ENCODE measurements around the gene TIMM10B. TPM values are rescaled to one million over a fixed set of nuclear protein-coding genes. Genes with fewer than 3 reads are reported as not detected.

TIMM10B gene
- polyA plus RNA-seq, 1 donor from 2014 or later: 24.9 TPM

DNA sequence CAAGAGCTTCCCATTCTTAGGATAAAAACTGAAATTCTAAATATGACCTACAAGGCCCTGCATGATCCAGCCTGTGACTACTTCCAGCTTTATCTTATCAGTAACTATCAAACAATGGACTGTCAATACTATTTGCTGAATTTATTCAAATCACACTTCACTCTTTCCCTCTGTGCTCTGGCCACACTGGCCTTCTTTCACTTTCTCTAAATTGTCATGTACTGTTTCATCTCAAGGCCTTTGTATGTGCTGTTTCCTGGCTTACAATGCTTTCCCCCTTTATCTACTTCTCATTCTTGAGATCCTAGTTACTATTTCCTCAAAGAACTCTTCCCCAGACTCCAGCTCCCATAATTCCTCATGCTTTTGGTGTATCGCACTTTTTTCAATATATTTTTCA, 5.6 kb downstream of the TIMM10B start:
- Histone ChIP-seq H2AFZ (ENCODE audit: low read depth, low read length) (no peak overlapping the region), H3K4me2 (ENCODE audit: low read length) (no peak overlapping the region), H3K4me3 (ENCODE audit: low read length) (no peak overlapping the region), H4K20me1 (ENCODE audit: insufficient read depth) (no peaks in the 10 kb centered on the region), H3K9ac (ENCODE audit: low read length) (no peak overlapping the region), H3K9me2 (ENCODE audit: insufficient read depth, low read length) (no peaks in the 10 kb centered on the region), H3K9me3 (ENCODE audit: low read length) (no peaks in the 10 kb centered on the region), H3K79me2 (replicated peaks; ENCODE audit: insufficient read depth, low read length) (peaks cover 10% of the 10 kb centered on the region), H3K36me3 (ENCODE audit: insufficient read depth, low read length) (no peaks in the 10 kb centered on the region), H3K27me3 (ENCODE audit: insufficient read depth, low read depth, low read length) (no peaks in the 10 kb centered on the region), H3K27ac (ENCODE audit: low read length) (no peak overlapping the region), H3F3A (ENCODE audit: insufficient read depth, low read length, poor library complexity, severe bottlenecking) (no peaks in the 10 kb centered on the region)
- TF ChIP-seq SMC3 (conservative IDR thresholded peaks at IDR 0.05; ENCODE audit: poor library complexity) (no peak), RAD21 (conservative IDR thresholded peaks at IDR 0.05) (no peak), POLR2AphosphoS5 (IDR thresholded peaks at IDR 0.05) (no peak), EP300 (conservative IDR thresholded peaks at IDR 0.05; ENCODE audit: poor library complexity, severe bottlenecking) (no peak), MXI1 (conservative IDR thresholded peaks at IDR 0.05; ENCODE audit: poor library complexity, severe bottlenecking) (no peak)
- TF ChIP-seq, protein P1, sequence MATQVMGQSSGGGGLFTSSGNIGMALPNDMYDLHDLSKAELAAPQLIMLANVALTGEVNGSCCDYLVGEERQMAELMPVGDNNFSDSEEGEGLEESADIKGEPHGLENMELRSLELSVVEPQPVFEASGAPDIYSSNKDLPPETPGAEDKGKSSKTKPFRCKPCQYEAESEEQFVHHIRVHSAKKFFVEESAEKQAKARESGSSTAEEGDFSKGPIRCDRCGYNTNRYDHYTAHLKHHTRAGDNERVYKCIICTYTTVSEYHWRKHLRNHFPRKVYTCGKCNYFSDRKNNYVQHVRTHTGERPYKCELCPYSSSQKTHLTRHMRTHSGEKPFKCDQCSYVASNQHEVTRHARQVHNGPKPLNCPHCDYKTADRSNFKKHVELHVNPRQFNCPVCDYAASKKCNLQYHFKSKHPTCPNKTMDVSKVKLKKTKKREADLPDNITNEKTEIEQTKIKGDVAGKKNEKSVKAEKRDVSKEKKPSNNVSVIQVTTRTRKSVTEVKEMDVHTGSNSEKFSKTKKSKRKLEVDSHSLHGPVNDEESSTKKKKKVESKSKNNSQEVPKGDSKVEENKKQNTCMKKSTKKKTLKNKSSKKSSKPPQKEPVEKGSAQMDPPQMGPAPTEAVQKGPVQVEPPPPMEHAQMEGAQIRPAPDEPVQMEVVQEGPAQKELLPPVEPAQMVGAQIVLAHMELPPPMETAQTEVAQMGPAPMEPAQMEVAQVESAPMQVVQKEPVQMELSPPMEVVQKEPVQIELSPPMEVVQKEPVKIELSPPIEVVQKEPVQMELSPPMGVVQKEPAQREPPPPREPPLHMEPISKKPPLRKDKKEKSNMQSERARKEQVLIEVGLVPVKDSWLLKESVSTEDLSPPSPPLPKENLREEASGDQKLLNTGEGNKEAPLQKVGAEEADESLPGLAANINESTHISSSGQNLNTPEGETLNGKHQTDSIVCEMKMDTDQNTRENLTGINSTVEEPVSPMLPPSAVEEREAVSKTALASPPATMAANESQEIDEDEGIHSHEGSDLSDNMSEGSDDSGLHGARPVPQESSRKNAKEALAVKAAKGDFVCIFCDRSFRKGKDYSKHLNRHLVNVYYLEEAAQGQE (IDR thresholded peaks at IDR 0.05; ENCODE audit: borderline replicate concordance): no peak

DNA sequence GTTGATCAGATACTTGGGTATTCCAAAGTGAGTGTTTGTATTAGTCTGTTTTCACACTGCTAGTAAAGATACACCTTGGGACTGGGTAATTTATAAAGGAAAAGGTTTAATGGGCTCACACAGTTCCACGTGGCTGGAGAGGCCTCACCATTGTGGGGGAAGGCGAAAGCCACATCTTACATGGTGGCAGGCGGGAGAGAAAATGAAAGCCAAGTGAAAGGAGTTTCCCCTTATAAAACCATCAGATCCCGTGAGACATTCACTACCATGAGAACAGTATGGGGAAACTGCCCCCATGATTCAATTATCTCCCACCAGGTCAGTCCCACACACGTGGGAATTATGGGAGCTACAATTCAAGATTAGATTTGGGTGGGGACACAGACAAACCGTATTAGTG, 7.0 kb downstream of the TIMM10B start:
- TF ChIP-seq, protein P2, sequence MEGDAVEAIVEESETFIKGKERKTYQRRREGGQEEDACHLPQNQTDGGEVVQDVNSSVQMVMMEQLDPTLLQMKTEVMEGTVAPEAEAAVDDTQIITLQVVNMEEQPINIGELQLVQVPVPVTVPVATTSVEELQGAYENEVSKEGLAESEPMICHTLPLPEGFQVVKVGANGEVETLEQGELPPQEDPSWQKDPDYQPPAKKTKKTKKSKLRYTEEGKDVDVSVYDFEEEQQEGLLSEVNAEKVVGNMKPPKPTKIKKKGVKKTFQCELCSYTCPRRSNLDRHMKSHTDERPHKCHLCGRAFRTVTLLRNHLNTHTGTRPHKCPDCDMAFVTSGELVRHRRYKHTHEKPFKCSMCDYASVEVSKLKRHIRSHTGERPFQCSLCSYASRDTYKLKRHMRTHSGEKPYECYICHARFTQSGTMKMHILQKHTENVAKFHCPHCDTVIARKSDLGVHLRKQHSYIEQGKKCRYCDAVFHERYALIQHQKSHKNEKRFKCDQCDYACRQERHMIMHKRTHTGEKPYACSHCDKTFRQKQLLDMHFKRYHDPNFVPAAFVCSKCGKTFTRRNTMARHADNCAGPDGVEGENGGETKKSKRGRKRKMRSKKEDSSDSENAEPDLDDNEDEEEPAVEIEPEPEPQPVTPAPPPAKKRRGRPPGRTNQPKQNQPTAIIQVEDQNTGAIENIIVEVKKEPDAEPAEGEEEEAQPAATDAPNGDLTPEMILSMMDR (IDR thresholded peaks at IDR 0.05; ENCODE audit: poor library complexity, severe bottlenecking): no peak
- no peak for TF ChIP-seq RAD21 (conservative IDR thresholded peaks at IDR 0.05)
- TF ChIP-seq EP300 (conservative IDR thresholded peaks at IDR 0.05; ENCODE audit: poor library complexity, severe bottlenecking): no peak
- no peak for TF ChIP-seq TAF1 (IDR thresholded peaks at IDR 0.05; ENCODE audit: low read depth)
- TF ChIP-seq, protein P1 (IDR thresholded peaks at IDR 0.05; ENCODE audit: borderline replicate concordance): no peak
- no peak for TF ChIP-seq POLR2AphosphoS5 (IDR thresholded peaks at IDR 0.05)
- no peak for TF ChIP-seq EZH2 (IDR thresholded peaks at IDR 0.05; ENCODE audit: borderline replicate concordance, insufficient read depth, low read length, poor library complexity, severe bottlenecking)
- no peak for TF ChIP-seq SMC3 (conservative IDR thresholded peaks at IDR 0.05; ENCODE audit: poor library complexity)
- no peak for TF ChIP-seq MXI1 (conservative IDR thresholded peaks at IDR 0.05; ENCODE audit: poor library complexity, severe bottlenecking)
- no peak overlapping the region for H3K4me2 ChIP-seq (ENCODE audit: low read length)
- no peaks in the 10 kb centered on the region for H3K9me3 ChIP-seq (ENCODE audit: low read length)
- H3K9ac ChIP-seq (ENCODE audit: low read length): no peak overlapping the region
- no peak overlapping the region for H2AFZ ChIP-seq (ENCODE audit: low read depth, low read length)
- no peaks in the 10 kb centered on the region for H4K20me1 ChIP-seq (ENCODE audit: insufficient read depth)
- no peaks in the 10 kb centered on the region for H3K79me2 ChIP-seq (replicated peaks; ENCODE audit: insufficient read depth, low read length)
- no peaks in the 10 kb centered on the region for H3K9me2 ChIP-seq (ENCODE audit: insufficient read depth, low read length)
- no peaks in the 10 kb centered on the region for H3K36me3 ChIP-seq (ENCODE audit: insufficient read depth, low read length)
- H3K4me3 ChIP-seq (ENCODE audit: low read length): no peak overlapping the region
- no peaks in the 10 kb centered on the region for H3K27me3 ChIP-seq (ENCODE audit: insufficient read depth, low read depth, low read length)
- no peaks in the 10 kb centered on the region for H3F3A ChIP-seq (ENCODE audit: insufficient read depth, low read length, poor library complexity, severe bottlenecking)
- no peak overlapping the region for H3K27ac ChIP-seq (ENCODE audit: low read length)

Measured in neural cell (in vitro differentiated cells).